Measurements from ENCODE around the gene ZNF213.

Gene ZNF213

GRCh38 chr16:3101018-3101840, 33.6 kb upstream of the ZNF213 start:
- no peak for DNase-seq

- no peak for DNase-seq
Measured at GRCh38 chr16:3101841-3102470, 32.9 kb upstream of the ZNF213 start.

DNA sequence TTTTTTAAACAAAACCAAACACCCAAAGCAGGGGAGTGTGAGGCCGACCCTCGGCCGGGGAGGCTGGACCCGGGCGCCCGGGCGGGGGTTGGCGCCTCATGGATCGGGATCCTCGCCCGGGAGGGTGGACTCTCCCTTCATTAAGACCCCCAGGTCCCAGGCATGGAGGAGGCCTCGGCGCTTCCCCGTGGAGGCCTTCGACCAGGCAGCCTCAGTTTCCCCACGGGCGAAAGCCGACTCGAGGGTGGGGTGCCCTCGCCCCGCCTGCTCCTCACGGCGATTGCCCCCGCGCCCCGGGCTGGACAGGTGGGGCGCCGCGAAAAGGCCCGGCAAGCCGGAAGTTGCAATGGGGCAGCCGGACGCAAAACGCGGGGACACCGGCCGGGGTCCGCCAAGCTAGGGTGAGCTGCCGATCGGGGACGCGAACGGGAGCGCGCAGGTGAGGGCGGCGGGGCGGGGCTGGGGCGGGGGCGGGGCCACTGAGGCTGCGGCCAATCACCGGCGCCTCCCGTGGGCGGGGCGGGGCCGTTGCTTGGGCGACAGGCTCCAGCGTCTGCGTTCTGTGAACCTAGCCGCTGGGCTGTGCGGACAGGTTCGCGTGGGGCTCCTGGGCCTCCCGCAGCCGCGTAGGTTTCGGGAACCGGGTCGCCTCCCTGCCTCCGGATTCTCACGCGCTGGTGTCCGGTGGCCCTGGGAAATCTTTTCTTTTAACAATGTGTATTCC, 28.5 kb upstream of the ZNF213 start:
- peak; percentile 90 for DNase-seq

DNA sequence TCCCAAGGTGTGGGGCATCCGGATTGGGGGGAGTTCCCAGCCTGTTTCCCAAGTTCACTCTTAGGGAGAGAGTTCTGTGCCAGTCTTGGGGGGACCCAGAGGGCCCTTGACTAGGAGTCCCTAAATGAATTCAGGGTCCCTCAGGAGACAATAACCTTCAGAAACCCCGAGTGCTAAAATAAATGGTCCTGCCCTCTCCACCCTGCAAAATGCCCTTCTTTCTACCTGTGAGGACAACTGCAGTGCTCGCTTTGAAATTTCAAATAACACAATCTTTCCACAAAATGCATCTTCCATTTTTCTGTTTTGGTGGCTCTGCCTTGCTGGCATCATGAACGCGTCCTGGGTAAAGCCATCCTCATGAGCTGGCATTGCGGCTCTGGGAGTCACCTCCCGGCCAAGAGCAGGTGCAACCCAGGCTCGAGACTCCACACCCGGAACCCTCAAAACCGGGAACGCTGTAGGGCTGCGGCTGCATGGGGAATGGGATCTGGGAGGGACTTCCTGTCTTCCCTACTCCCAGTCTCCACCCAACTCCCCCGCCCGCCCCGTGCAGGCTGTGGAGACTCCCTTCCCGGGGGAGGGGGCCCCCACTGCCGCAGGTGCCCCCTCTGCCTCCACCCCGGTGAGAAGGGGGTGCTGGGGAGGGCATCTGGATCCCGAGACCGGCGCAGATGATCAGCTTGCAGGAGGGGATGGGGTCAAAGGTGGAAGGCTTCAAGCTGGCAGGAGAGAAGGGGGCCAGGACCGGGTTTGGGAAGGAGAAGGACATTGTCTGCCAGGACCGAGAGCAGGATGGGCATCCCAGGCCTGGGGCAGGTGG, 22.6 kb upstream of the ZNF213 start, which contains the start of gene ZNF205:
Gene ZNF205 (plus strand): TSS at position 529 of the 823 bp plus-strand sequence. CDS start 845 bp downstream, outside the sequence.
- no peak for DNase-seq

DNA sequence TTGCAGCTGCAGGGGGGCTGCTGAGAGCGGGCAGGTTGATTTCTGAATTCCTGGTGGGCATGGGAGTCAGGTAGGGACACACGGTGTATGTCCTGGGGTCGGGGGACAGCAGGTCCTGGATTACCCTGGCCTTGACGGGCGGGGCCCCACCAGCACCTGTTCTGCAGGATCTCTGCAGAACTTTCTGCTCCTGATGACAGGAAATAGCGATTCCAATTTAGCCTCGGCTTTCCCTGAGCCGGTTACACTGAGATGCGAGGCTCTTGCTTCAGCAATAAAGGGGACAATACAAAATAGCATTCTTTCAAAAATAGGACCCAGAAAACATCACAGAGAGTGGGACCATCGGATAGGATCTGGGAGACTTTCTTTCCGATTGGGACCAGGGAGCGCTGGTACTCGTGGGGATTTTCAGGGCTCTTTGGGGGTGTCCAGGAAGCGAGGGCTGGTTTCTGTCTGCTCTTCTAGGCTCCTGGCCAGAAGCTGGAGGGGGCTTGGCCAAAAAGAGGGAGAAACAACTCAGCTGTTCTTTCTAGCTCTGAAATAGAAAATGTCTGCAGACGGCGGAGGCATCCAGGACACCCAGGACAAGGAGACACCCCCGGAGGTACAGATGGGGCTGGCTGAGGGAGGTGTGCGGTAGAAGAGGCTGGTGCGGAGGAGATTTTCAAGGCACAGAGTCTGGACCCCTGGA, 21.8 kb upstream of the ZNF213 start:
- no peak for DNase-seq

DNA sequence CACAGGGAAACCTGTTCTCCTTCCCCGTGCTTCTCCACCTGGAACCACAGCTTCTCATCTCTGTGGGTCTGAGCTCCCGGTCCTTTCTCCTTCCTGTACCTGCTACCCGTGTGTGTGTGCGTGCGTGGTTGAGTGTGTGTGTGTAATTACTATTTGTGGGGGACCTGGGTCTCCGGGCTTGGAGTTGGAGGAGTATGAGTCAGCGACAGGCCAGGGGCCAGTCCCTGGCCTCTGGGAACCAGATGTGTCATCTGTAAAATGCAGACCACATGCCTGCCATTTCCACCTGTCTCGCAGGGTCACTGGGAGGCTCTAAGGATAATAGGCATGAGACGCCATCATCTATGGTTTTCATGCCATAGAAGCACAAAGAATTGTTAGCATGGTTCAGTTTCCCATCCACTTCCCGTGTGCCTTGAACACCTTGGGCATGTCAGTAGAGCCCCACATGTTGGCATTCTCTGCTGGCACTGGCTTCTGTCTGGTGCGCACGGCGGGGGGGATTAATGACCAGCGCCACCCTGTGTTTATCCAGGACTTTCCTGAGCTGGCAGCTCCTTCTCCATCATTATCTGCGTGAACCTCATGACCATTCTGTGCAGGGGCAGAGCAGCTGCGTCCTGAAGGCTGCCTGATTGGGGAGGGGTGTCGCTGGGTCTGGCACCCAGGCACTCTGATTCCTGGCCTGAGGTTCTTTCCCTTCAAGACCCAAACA, 20.9 kb upstream of the ZNF213 start:
- no peak for DNase-seq

DNA sequence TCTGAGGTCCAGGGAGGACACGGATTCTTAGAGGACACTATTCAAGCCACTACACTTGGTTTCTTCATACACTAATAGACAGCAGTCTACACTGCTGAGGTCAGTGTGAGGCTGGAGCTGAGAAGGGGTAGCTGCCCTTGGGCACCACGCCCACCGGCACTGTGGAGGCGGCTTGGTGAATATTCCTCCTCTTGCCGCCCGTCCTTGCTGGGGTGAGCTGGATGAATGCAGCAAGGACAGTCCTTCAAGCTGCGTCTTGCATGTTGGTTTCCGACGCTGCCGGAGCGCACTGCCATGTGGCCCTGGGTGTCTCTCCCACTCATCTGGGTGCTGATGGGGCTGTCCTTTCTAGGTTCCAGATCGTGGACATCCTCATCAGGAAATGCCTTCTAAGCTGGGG, 19.8 kb upstream of the ZNF213 start:
- DNase-seq, result no peak

- no peak for DNase-seq
Measured at GRCh38 chr16:3115561-3115960, 19.3 kb upstream of the ZNF213 start.

GRCh38 chr16:3118204-3118790, 16.5 kb upstream of the ZNF213 start:
- DNase-seq, result no peak

DNA sequence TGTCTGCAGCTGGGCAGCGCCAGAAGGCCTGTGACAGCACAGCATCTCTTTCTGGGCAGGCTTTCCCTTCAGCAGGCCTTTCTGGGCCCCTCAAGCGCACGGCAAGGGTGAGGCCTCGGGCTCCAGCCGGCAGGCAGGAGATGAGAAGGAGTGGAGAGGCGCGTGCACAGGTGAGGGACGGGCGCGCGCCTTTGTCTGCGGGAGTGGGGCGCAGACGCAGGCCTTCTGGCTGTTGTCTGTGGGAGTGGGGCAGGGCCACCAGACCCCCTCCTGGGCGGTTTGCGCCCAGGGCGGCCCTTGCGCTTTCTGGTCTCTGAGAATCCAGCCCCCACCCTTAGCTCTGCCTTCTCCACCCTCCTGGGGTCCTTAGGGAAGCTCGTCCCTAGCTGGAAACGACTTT, 16.0 kb upstream of the ZNF213 start:
- no peak for DNase-seq

DNA sequence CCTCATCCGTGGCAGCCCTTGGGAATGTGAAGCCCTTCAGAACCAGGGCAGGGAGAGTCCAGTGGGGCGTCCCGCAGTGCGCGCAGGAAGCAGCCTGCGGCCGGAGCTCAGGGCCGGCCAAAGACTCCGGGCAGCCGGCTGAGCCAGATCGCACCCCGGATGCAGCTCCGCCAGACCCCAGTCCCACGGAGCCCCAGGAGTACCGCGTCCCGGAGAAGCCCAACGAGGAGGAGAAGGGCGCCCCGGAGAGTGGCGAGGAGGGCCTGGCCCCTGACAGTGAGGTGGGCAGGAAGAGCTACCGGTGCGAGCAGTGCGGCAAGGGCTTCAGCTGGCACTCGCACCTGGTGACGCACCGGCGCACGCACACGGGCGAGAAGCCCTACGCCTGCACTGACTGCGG, 15.5 kb upstream of the ZNF213 start:
- no peak for DNase-seq

DNA sequence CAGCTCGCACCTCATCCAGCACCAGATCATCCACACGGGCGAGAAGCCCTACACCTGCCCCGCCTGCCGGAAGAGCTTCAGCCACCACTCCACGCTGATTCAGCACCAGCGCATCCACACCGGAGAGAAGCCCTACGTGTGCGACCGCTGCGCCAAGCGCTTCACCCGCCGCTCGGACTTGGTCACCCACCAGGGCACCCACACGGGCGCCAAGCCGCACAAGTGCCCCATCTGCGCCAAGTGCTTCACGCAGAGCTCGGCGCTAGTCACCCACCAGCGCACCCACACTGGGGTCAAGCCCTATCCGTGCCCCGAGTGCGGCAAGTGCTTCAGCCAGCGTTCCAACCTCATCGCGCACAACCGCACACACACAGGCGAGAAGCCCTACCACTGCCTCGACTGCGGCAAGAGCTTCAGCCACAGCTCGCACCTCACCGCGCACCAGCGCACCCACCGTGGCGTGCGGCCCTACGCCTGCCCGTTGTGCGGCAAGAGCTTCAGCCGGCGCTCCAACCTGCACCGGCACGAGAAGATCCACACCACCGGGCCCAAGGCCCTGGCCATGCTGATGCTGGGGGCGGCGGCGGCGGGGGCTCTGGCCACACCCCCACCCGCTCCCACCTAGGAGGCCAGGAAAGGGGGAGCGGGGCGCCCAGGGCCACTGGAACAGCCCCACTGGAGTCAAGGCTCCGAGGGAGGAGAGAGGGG, 15.0 kb upstream of the ZNF213 start:
- DNase-seq, result no peak

DNA sequence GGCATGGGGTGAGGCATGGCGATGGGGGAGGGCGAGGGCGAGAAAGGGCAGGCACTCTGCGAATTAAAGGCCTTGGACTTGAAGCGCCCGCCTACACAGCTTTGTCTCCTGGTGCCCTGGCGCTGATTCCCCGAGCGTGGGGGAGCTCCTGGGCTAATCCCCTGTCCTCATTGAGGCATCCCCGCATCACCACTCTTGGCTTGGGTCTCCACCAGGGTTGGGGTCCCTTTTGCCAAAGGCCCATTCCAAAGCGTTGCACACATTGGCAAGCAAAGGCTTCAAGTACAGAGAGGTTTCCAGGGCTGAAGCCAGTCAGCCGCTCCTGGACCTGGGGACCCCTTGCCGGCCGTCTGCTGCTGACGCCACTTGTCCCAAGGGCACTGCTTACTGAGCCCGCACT, 14.4 kb upstream of the ZNF213 start:
- DNase-seq, result no peak

DNA sequence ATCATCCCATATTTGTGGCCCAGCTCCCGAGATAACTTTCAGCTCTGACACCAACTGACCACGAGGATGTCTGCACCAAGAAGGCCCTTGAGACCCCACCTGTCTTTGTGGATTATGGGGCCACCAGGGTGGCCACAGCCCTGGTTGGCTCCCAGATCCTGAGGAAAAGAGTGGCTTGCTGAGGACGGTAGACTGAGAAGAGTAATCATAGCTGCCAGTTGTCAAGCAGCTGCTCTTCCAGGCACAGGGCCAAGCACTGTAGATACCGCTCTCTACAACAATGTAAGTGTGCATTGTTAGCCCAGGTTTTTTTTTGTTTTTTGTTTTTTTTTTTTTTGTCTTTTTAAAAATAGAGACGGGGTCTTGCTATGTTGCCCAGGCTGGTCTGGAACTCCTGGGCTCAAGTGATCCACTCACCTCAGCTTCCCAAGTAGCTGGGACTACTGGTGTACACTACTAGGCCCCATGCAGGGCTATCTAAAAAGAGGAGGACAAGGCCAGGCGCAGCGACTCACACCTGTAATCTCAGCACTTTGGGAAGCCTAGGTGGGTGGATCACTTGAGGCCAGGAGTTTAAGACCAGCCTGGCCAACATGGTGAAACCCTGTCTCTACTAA, 12.9 kb upstream of the ZNF213 start:
- DNase-seq, result no peak

DNA sequence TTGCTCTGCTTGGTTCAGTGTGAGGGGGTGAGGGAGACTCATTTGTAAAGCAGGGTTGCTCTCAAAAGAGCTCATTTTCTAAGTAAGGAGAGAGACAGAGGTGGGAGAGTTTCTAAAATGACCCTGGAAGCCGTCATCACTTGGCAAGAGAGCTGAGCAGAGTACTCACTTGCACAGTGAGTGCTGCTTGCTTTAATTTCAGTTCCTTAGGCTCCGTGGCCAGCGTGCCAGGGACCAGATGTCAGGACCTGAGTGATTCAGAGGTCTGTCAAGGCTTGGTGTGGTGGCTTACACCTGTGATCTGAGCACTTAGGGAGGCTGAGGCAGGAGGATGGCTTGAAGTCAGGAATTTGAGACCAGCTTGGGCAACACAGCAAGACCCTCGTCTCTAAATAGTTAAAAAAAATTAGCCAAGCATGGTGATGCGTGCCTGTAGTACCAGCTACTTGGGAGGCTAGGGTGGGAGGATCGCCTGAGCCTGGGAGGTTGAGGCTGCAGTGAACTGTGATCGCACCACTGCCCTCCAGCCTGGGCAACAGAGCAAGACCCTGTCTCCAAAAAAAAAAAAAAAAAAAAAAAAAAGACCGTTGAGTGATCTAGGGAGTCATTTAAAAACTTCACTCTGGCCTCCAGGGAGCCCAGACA, 11.8 kb upstream of the ZNF213 start:
- no peak for DNase-seq

GRCh38 chr16:3123986-3124886, 10.6 kb upstream of the ZNF213 start:
- peak; percentile 85 for DNase-seq

DNA sequence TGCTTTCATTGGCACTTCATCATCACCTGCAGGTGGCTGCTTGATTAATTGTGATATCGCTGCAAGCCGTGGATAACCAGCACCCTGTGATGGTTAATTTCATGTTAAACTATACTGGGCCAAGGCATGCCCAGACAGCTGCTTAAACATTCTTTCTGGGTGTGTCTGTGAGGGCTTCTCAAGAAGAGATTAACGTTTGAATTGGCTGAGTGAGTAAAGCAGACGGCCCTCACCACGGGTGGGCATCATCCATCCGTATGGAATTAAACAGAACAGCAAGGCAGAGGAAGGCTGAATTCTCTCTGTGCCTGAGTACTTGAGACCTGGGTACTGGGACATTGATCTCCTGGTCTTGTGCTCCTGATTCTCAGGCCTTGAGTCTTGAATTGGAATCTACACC, 7.1 kb upstream of the ZNF213 start:
- no peak for DNase-seq

All from activated gamma-delta T cell (primary cell).